Measurements from ENCODE around the gene TCERG1L. TPM values are rescaled to one million over a fixed set of nuclear protein-coding genes. Genes with fewer than 3 reads are reported as not detected.

Gene TCERG1L
- total RNA-seq, 1 donor from 2014 or later, result not detected

DNA sequence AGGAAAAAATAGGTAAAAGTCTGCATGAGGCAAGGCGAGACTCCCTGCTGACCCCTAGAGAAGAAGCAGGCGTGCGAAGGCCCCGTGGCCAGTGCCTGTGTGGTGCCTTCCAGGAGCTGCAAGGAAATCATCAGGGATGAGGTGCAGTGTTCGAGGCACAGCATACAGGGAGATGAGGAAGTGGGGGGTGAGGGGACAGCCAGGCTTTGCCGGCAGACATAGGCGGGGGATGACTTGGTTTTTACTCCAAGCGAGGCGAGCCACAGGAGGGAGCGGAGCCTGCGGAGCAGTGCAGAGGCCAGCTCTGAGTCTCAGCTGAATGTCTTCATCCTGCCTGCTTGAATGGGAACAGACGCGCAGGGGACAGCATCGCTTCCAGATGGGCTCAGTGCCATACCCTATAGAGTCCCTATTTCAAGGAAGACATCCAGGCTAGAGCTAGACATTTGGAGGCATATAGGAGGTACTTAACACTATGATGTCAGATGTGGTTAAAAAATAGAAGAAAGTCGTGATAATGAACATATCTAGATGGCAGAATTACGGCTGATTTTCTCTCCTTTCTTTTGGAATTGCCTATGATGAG, 49.5 kb downstream of the TCERG1L start:
- no peaks in the 10 kb centered on the region for H3K27me3 ChIP-seq
- no peaks in the 10 kb centered on the region for H3K9me3 ChIP-seq
- no peak overlapping the region for H3K4me3 ChIP-seq
- DNase-seq (peak; percentile 41), ATAC-seq (no peak)
- H3K27ac ChIP-seq, result no peak overlapping the region
- H3K36me3 ChIP-seq, result no peaks in the 10 kb centered on the region
- TF ChIP-seq, protein P1, sequence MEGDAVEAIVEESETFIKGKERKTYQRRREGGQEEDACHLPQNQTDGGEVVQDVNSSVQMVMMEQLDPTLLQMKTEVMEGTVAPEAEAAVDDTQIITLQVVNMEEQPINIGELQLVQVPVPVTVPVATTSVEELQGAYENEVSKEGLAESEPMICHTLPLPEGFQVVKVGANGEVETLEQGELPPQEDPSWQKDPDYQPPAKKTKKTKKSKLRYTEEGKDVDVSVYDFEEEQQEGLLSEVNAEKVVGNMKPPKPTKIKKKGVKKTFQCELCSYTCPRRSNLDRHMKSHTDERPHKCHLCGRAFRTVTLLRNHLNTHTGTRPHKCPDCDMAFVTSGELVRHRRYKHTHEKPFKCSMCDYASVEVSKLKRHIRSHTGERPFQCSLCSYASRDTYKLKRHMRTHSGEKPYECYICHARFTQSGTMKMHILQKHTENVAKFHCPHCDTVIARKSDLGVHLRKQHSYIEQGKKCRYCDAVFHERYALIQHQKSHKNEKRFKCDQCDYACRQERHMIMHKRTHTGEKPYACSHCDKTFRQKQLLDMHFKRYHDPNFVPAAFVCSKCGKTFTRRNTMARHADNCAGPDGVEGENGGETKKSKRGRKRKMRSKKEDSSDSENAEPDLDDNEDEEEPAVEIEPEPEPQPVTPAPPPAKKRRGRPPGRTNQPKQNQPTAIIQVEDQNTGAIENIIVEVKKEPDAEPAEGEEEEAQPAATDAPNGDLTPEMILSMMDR (IDR thresholded peaks at IDR 0.05), result no peak
- intact Hi-C loops (cut with DNase I), result no loop called here
- no peaks in the 10 kb centered on the region for H3K4me1 ChIP-seq

DNA sequence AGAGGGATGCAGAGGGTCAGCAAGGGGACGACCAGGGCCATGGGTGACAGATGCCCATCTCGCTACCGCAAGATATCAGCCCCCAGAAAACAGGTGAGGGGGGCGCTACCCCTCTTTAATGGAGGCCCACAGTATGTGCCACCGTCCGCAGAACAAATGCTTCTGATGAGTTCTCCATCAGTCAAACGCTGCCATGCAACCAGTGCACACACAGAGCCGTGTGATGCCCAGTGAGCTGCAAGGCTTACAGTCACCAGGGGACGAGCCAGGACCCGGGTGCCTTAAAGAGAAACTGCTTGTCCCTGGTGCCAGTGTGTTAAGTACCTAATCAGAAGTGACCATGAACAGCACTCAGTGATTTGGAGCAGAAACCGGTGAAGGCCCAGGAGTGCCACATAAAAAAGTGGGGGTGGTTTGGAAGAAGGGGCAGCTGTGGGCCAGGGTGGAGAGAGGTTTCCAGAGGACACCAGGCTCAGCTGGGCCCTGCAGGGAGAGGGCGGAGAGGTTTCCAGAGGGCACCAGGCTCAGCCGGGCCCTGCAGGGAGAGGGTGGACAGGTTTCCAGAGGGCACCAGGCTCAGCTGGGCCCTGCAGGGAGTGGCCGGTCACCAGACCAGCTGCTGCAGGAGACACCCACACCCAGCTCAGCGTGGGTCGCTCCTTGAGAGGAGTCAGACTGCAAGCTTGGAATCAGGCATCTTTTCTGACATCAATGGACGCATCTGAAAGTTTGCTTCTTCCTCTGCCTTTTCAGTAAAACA, 50.9 kb downstream of the TCERG1L start:
- intact Hi-C loops (cut with DNase I), result no loop called here
- TF ChIP-seq, protein P1 (IDR thresholded peaks at IDR 0.05), result no peak
- no peaks in the 10 kb centered on the region for H3K9me3 ChIP-seq
- no peaks in the 10 kb centered on the region for H3K36me3 ChIP-seq
- ATAC-seq (no peak), DNase-seq (no peak)
- no peaks in the 10 kb centered on the region for H3K4me1 ChIP-seq
- H3K4me3 ChIP-seq, result no peak overlapping the region
- no peak overlapping the region for H3K27ac ChIP-seq
- no peaks in the 10 kb centered on the region for H3K27me3 ChIP-seq

DNA sequence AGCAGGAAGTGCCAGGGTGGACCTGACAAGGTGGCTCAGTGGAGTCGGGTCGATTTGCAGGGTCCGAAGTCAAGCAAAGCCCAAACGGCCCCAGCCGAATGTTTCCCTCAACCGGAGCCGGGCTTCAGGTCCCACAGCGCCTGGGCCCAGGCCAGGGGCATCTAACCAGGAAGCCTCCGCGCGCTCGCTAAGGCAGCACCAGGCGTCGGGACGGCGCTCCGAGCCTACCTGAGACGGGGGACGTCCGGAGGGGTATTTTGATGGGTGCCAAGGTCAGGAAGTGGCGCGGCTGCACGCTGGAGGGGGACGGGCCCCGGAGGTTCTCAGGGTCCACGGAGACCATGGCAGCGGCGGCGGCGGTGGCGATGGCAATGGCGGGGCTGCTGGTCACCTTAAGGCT, 51.5 kb downstream of the TCERG1L start:
- Histone ChIP-seq H3K36me3 (no peaks in the 10 kb centered on the region), H3K9me3 (no peaks in the 10 kb centered on the region), H3K27me3 (no peaks in the 10 kb centered on the region), H3K4me1 (no peaks in the 10 kb centered on the region), H3K4me3 (no peak overlapping the region), H3K27ac (no peak overlapping the region)
- intact Hi-C loops (cut with DNase I), result no loop called here
- TF ChIP-seq, protein P1 (IDR thresholded peaks at IDR 0.05), result no peak
- ATAC-seq, result no peak
- DNase-seq, result no peak

DNA sequence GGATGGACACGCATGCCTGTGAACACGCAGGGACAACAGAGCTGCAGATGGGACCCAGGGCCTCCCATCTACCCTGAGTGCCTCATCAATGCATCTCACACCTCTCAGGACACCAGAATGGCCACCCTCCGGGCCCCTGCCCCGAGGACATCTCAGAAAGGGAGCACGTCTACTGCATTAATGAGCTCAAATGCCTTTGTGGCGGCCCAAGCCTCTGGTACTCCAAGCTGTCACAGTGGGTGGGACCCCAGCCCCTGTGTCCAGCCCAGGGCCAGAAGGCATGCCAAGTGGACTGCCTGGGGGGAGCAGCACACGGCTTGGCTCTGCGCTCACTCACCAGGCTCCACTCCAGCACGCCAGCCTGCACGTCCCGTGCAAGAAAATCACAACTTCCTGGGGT, 52.0 kb downstream of the TCERG1L start:
- H3K36me3 ChIP-seq, result no peaks in the 10 kb centered on the region
- H3K4me1 ChIP-seq, result no peaks in the 10 kb centered on the region
- H3K27ac ChIP-seq, result no peak overlapping the region
- no peak overlapping the region for H3K4me3 ChIP-seq
- DNase-seq (peak; percentile 47), ATAC-seq (no peak)
- H3K27me3 ChIP-seq, result no peaks in the 10 kb centered on the region
- TF ChIP-seq, protein P1 (IDR thresholded peaks at IDR 0.05), result no peak
- no peaks in the 10 kb centered on the region for H3K9me3 ChIP-seq
- intact Hi-C loops (cut with DNase I), result no loop called here

DNA sequence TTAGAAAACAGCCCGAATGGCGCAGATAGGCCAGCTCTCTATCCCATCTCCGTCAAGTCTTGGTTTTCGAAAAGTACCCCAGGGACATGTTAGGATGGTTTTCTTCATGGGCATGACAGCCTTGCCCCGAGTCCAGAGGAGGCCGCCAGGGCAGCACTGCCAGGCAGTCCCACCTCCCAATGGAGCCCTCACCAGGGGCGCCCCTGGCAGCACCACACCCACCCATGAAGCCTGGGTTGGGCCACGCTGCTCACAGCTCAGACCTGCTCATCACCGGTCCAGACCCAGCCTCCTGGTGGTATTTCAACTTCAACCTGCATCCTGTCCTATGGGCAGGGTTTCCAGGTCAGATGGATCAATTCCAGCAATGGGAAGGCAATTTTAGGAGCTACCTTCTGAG, 53.3 kb downstream of the TCERG1L start:
- DNase-seq, result peak; percentile 46
- no peak for ATAC-seq
- TF ChIP-seq, protein P1 (IDR thresholded peaks at IDR 0.05), result no peak
- peaks cover 7% of the 10 kb centered on the region for H3K27me3 ChIP-seq
- no peaks in the 10 kb centered on the region for H3K4me1 ChIP-seq
- no peaks in the 10 kb centered on the region for H3K9me3 ChIP-seq
- H3K36me3 ChIP-seq, result no peaks in the 10 kb centered on the region
- H3K4me3 ChIP-seq, result no peak overlapping the region
- no peak overlapping the region for H3K27ac ChIP-seq
- intact Hi-C loops (cut with DNase I), result no loop called here

Measured in upper lobe of right lung (tissue), 1 donor.